Mesodermal cell (in vitro differentiated cells): ENCODE results near the gene STS. TPM values are rescaled to one million over a fixed set of nuclear protein-coding genes. Genes with fewer than 3 reads are reported as not detected.
A peak's percentile ranks its signal among the peaks of the same experiment; 100 is the strongest.

Experiments used
- H3K27ac ChIP-seq: 2 replicates; pipeline ENCODE4 v1.7.0; 2013; ENCODE audit warnings: mild to moderate bottlenecking, low read depth, low read length, moderate library complexity; ENCODE audit not compliant: severe bottlenecking
- H3K36me3 ChIP-seq: 2 replicates; pipeline ENCODE4 v1.7.1; 2013; ENCODE audit warnings: mild to moderate bottlenecking, low read length, moderate library complexity; ENCODE audit not compliant: control insufficient read depth, insufficient read depth
- H3K4me1 ChIP-seq: one replicate; pipeline ENCODE4 v1.7.1; 2013; ENCODE audit warnings: mild to moderate bottlenecking, low read length; ENCODE audit not compliant: insufficient read depth, control insufficient read depth, poor library complexity, severe bottlenecking
- H3K4me3 ChIP-seq: 2 replicates; pipeline ENCODE4 v1.7.0; 2013; ENCODE audit warnings: low read length, control low read depth, mild to moderate bottlenecking; ENCODE audit not compliant: insufficient read depth, poor library complexity, severe bottlenecking; ENCODE audit errors: extremely low read depth
- H3K9me3 ChIP-seq: 2 replicates; pipeline ENCODE4 v1.7.1; 2013; ENCODE audit warnings: mild to moderate bottlenecking, low read length, moderate library complexity; ENCODE audit not compliant: control insufficient read depth
- WGBS, 2 experiments: methylation state at CpG; one replicate each; pipeline ENCODE4 v1.1.5; 2013; ENCODE audit warnings: missing lambda C conversion rate in 2 of 2; ENCODE audit not compliant: insufficient coverage in 2 of 2; 5-methylcytosine and 5-hydroxymethylcytosine counted together
- polyA plus RNA-seq, 2 experiments: library from polyadenylated mRNA; stranded (reverse); fragments of 50-300 nt; gene quantifications; one replicate each; pipeline ENCODE4 v1.2.3, GENCODE V29; 2013

The STS gene
- polyA plus RNA-seq (2013, experiment 1 of 2): 2.7 TPM
- polyA plus RNA-seq (2013, experiment 2 of 2): 2.2 TPM

GRCh38 chrX:7147413-7147977 lies at the start of gene STS:
STS (plus strand) TSS chrX:7147712; CDS start chrX:7253200, 105,488 bp downstream.
- Histone ChIP-seq H3K27ac (peak within 1 kb of the TSS; percentile 69), H3K4me1 (no peaks in the 10 kb centered on the region), H3K36me3 (no peaks in the 10 kb centered on the region), H3K4me3 (peak within 1 kb of the TSS; percentile 54), H3K9me3 (no peaks in the 10 kb centered on the region)
- 0 to 4% methylated on average over 4 to 42 of the region's 61 CpGs for WGBS, 2 experiments

GRCh38 chrX:7100022-7100421 lies 47.5 kb upstream of the STS start:
- Histone ChIP-seq H3K4me1 (no peaks in the 10 kb centered on the region), H3K36me3 (peaks cover 19% of the 10 kb centered on the region), H3K9me3 (no peaks in the 10 kb centered on the region), H3K27ac (no peak overlapping the region), H3K4me3 (no peak overlapping the region)
- 33% methylated on average over 4 of the region's 7 CpGs; no CpG with 5 or more reads in 1 of the 2 experiments for WGBS, 2 experiments

DNA sequence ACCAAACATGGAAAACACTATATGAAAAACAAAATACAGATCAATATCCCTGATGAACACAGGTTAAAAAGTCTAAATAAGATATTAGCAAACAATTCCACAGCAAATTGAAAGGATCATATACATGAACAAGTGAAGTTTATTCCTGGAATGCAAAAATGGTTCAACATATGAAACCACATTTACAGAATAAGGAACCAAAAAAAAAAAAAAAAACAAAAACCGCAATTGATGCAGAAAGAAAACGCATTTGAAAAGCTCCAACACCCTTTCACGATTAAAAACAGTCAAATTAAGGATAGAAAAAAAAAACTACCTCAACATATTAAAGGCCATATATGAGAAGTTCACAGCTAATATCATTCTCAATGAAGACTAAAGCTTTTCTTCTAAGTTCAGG lies 45.4 kb upstream of the STS start:
- no CpG with 5 or more reads among the region's 3 CpGs for WGBS, 2 experiments
- Histone ChIP-seq H3K4me3 (no peak overlapping the region), H3K36me3 (peaks cover 19% of the 10 kb centered on the region), H3K4me1 (no peaks in the 10 kb centered on the region), H3K9me3 (no peaks in the 10 kb centered on the region), H3K27ac (no peak overlapping the region)

GRCh38 chrX:7106649-7107048 lies 40.9 kb upstream of the STS start:
- peaks cover 17% of the 10 kb centered on the region for H3K36me3 ChIP-seq
- H3K27ac ChIP-seq: no peak overlapping the region
- no peak overlapping the region for H3K4me3 ChIP-seq
- H3K4me1 ChIP-seq: peaks cover 14% of the 10 kb centered on the region
- no peaks in the 10 kb centered on the region for H3K9me3 ChIP-seq
- WGBS, 2 experiments: no CpG with 5 or more reads among the region's 2 CpGs

GRCh38 chrX:7108030-7108429 lies 39.5 kb upstream of the STS start:
- Histone ChIP-seq H3K27ac (no peak overlapping the region), H3K9me3 (no peaks in the 10 kb centered on the region), H3K36me3 (peaks cover 15% of the 10 kb centered on the region), H3K4me3 (no peak overlapping the region), H3K4me1 (peaks cover 14% of the 10 kb centered on the region)
- WGBS, 2 experiments: 92% methylated on average over 5 of the region's 5 CpGs; no CpG with 5 or more reads in 1 of the 2 experiments

GRCh38 chrX:7109049-7109531 lies 38.4 kb upstream of the STS start:
- H3K27ac ChIP-seq: peak overlapping the region; percentile 71
- no peaks in the 10 kb centered on the region for H3K9me3 ChIP-seq
- H3K4me3 ChIP-seq: no peak overlapping the region
- WGBS, 2 experiments: 54 to 90% methylated on average over 3 to 4 of the region's 11 CpGs
- peaks cover 14% of the 10 kb centered on the region for H3K4me1 ChIP-seq
- H3K36me3 ChIP-seq: peaks cover 7% of the 10 kb centered on the region

- Histone ChIP-seq H3K9me3 (no peaks in the 10 kb centered on the region), H3K4me3 (no peak overlapping the region), H3K27ac (no peak overlapping the region), H3K4me1 (peaks cover 14% of the 10 kb centered on the region), H3K36me3 (no peaks in the 10 kb centered on the region)
- 100% methylated on average over 5 of the region's 12 CpGs; no CpG with 5 or more reads in 1 of the 2 experiments for WGBS, 2 experiments
Observed at GRCh38 chrX:7109838-7110793, 37.4 kb upstream of the STS start.

DNA sequence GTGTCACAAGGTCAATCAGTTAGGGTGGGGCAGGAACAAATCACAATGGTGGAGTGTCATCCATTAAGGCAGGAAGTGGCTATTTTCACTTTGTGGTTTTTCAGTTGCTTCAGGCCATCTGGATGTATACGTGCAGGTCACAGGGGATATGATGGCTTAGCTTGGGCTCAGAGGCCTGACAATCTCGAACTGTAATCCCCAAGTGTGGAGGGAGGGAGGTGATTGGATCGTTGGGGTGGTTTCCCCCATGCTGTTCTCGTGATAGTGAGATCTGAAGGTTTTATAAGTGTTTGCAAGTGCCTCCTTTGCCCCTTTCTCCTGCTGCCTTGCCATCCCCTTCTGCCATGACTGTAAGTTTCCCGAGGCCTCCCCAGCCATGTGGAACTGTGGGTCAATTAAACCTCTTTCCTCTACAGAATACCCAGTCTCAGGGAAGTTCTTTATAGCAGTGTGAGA lies 36.7 kb upstream of the STS start:
- H3K9me3 ChIP-seq: no peaks in the 10 kb centered on the region
- no CpG with 5 or more reads among the region's 5 CpGs for WGBS, 2 experiments
- H3K4me3 ChIP-seq: no peak overlapping the region
- no peak overlapping the region for H3K27ac ChIP-seq
- H3K36me3 ChIP-seq: no peaks in the 10 kb centered on the region
- peaks cover 14% of the 10 kb centered on the region for H3K4me1 ChIP-seq

DNA sequence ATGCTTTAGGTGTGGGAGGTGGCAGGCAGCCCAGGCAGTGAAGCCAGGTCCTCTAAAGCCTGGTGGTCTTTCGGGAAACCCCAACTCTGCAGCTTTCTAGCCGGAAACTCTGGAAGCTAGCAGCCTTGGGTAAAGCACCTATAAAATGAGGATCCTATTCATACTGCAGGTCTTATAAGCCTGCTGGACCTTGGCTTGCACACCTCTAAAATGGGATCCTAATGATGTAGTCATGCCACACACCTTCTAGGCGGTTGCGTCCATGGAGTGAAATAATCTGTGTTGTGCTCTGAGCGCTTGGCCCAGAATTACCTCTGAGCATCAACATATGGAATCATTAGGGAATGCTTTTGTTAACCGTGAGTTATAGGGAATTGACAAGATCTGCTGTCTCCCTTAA lies 36.0 kb upstream of the STS start:
- H3K9me3 ChIP-seq: no peaks in the 10 kb centered on the region

GRCh38 chrX:7112071-7112470 lies 35.4 kb upstream of the STS start:
- Histone ChIP-seq H3K4me1 (peaks cover 14% of the 10 kb centered on the region), H3K36me3 (no peaks in the 10 kb centered on the region), H3K4me3 (no peak overlapping the region), H3K9me3 (no peaks in the 10 kb centered on the region), H3K27ac (no peak overlapping the region)
- no CpG with 5 or more reads among the region's 7 CpGs for WGBS, 2 experiments

More for the DNA sequence above, 36.0 kb upstream of the STS start:
- Histone ChIP-seq H3K36me3 (no peaks in the 10 kb centered on the region), H3K4me1 (peaks cover 14% of the 10 kb centered on the region), H3K27ac (no peak overlapping the region), H3K4me3 (no peak overlapping the region)
- WGBS, 2 experiments: 84% methylated on average over 2 of the region's 6 CpGs; no CpG with 5 or more reads in 1 of the 2 experiments
